CD4-positive, alpha-beta T cell treated with Interleukin-4 for 4 hours (primary cell): ENCODE results near the gene KIRREL1.

Experiments
- DNase-seq: peaks from one replicate; pipeline ENCODE4 v3.0.0-alpha.2; 2020

The KIRREL1 gene

GRCh38 chr1:157993147-157993917 lies at the start of gene KIRREL1:
TSS of gene KIRREL1 (plus strand) at chr1:157993645. CDS start at chr1:157993677, 32 bp downstream.
- DNase-seq = no peak

GRCh38 chr1:157944663-157945280 lies 48.7 kb upstream of the KIRREL1 start:
- no peak for DNase-seq

GRCh38 chr1:157948312-157949073 lies 45.0 kb upstream of the KIRREL1 start:
- DNase-seq = no peak

- no peak for DNase-seq
Observed at GRCh38 chr1:157949074-157949354, 44.4 kb upstream of the KIRREL1 start.

- no peak for DNase-seq
Observed at GRCh38 chr1:157951230-157951629, 42.2 kb upstream of the KIRREL1 start.

GRCh38 chr1:157952601-157953000 lies 40.8 kb upstream of the KIRREL1 start:
- no peak for DNase-seq

GRCh38 chr1:157955221-157955620 lies 38.2 kb upstream of the KIRREL1 start:
- no peak for DNase-seq

- DNase-seq = no peak
Observed at GRCh38 chr1:157955857-157956256, 37.6 kb upstream of the KIRREL1 start.

- DNase-seq = no peak
Observed at GRCh38 chr1:157956732-157957131, 36.7 kb upstream of the KIRREL1 start.

- no peak for DNase-seq
Observed at GRCh38 chr1:157958263-157958662, 35.2 kb upstream of the KIRREL1 start.

- DNase-seq = no peak
Observed at GRCh38 chr1:157959750-157960149, 33.7 kb upstream of the KIRREL1 start.

- no peak for DNase-seq
Observed at GRCh38 chr1:157960773-157961172, 32.7 kb upstream of the KIRREL1 start.

GRCh38 chr1:157961805-157962762 lies 31.4 kb upstream of the KIRREL1 start:
- DNase-seq = no peak

GRCh38 chr1:157963713-157964112 lies 29.7 kb upstream of the KIRREL1 start:
- DNase-seq = peak; percentile 24

- no peak for DNase-seq
Observed at GRCh38 chr1:157965584-157965983, 27.9 kb upstream of the KIRREL1 start.

- no peak for DNase-seq
Observed at GRCh38 chr1:157966031-157966537, 27.4 kb upstream of the KIRREL1 start.

- no peak for DNase-seq
Observed at GRCh38 chr1:157967205-157967604, 26.2 kb upstream of the KIRREL1 start.

GRCh38 chr1:157968508-157968907 lies 24.9 kb upstream of the KIRREL1 start:
- no peak for DNase-seq

GRCh38 chr1:157968946-157969345 lies 24.5 kb upstream of the KIRREL1 start:
- no peak for DNase-seq

GRCh38 chr1:157969697-157970485 lies 23.6 kb upstream of the KIRREL1 start:
- peak; percentile 21 for DNase-seq

GRCh38 chr1:157971769-157972168 lies 21.7 kb upstream of the KIRREL1 start:
- no peak for DNase-seq
